ENCODE measurements around the gene NABP2. TPM values are rescaled to one million over a fixed set of nuclear protein-coding genes. Genes with fewer than 3 reads are reported as not detected.

Gene NABP2
- polyA plus RNA-seq, 1 donor from 2014 or later: 54.3 TPM

GRCh38 chr12:56223571-56224101, 506 bp upstream of the NABP2 start:
- Histone ChIP-seq H3K9me3 (ENCODE audit: low read length) (no peaks in the 10 kb centered on the region), H3K27ac (ENCODE audit: low read length) (peak overlapping the region; percentile 59), H4K20me1 (ENCODE audit: insufficient read depth) (no peaks in the 10 kb centered on the region), H3K9ac (ENCODE audit: low read length) (peak overlapping the region; percentile 36), H3K4me2 (ENCODE audit: low read length) (peak overlapping the region; percentile 28), H3K9me2 (ENCODE audit: insufficient read depth, low read length) (no peaks in the 10 kb centered on the region), H3K36me3 (ENCODE audit: insufficient read depth, low read length) (no peaks in the 10 kb centered on the region), H3K79me2 (replicated peaks; ENCODE audit: insufficient read depth, low read length) (peaks cover 9% of the 10 kb centered on the region), H3K27me3 (ENCODE audit: insufficient read depth, low read depth, low read length) (no peaks in the 10 kb centered on the region), H3K4me3 (ENCODE audit: low read length) (peak overlapping the region; percentile 74), H3F3A (ENCODE audit: insufficient read depth, low read length, poor library complexity, severe bottlenecking) (peaks cover 5% of the 10 kb centered on the region), H2AFZ (ENCODE audit: low read depth, low read length) (no peak overlapping the region)
- TF ChIP-seq RAD21 (conservative IDR thresholded peaks at IDR 0.05): no peak
- no peak for TF ChIP-seq SMC3 (conservative IDR thresholded peaks at IDR 0.05; ENCODE audit: poor library complexity)
- no peak for TF ChIP-seq POLR2AphosphoS5 (IDR thresholded peaks at IDR 0.05)
- TF ChIP-seq MXI1 (conservative IDR thresholded peaks at IDR 0.05; ENCODE audit: poor library complexity, severe bottlenecking): no peak
- TF ChIP-seq, protein P1, sequence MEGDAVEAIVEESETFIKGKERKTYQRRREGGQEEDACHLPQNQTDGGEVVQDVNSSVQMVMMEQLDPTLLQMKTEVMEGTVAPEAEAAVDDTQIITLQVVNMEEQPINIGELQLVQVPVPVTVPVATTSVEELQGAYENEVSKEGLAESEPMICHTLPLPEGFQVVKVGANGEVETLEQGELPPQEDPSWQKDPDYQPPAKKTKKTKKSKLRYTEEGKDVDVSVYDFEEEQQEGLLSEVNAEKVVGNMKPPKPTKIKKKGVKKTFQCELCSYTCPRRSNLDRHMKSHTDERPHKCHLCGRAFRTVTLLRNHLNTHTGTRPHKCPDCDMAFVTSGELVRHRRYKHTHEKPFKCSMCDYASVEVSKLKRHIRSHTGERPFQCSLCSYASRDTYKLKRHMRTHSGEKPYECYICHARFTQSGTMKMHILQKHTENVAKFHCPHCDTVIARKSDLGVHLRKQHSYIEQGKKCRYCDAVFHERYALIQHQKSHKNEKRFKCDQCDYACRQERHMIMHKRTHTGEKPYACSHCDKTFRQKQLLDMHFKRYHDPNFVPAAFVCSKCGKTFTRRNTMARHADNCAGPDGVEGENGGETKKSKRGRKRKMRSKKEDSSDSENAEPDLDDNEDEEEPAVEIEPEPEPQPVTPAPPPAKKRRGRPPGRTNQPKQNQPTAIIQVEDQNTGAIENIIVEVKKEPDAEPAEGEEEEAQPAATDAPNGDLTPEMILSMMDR (IDR thresholded peaks at IDR 0.05; ENCODE audit: poor library complexity, severe bottlenecking): no peak
- TF ChIP-seq EP300 (conservative IDR thresholded peaks at IDR 0.05; ENCODE audit: poor library complexity, severe bottlenecking): no peak
- TF ChIP-seq, protein P2, sequence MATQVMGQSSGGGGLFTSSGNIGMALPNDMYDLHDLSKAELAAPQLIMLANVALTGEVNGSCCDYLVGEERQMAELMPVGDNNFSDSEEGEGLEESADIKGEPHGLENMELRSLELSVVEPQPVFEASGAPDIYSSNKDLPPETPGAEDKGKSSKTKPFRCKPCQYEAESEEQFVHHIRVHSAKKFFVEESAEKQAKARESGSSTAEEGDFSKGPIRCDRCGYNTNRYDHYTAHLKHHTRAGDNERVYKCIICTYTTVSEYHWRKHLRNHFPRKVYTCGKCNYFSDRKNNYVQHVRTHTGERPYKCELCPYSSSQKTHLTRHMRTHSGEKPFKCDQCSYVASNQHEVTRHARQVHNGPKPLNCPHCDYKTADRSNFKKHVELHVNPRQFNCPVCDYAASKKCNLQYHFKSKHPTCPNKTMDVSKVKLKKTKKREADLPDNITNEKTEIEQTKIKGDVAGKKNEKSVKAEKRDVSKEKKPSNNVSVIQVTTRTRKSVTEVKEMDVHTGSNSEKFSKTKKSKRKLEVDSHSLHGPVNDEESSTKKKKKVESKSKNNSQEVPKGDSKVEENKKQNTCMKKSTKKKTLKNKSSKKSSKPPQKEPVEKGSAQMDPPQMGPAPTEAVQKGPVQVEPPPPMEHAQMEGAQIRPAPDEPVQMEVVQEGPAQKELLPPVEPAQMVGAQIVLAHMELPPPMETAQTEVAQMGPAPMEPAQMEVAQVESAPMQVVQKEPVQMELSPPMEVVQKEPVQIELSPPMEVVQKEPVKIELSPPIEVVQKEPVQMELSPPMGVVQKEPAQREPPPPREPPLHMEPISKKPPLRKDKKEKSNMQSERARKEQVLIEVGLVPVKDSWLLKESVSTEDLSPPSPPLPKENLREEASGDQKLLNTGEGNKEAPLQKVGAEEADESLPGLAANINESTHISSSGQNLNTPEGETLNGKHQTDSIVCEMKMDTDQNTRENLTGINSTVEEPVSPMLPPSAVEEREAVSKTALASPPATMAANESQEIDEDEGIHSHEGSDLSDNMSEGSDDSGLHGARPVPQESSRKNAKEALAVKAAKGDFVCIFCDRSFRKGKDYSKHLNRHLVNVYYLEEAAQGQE (IDR thresholded peaks at IDR 0.05; ENCODE audit: borderline replicate concordance): no peak
- no peak for TF ChIP-seq TAF1 (IDR thresholded peaks at IDR 0.05; ENCODE audit: low read depth)
- no peak for TF ChIP-seq EZH2 (IDR thresholded peaks at IDR 0.05; ENCODE audit: borderline replicate concordance, insufficient read depth, low read length, poor library complexity, severe bottlenecking)

GRCh38 chr12:56224954-56225353, 812 bp downstream of the NABP2 start:
- H3K79me2 ChIP-seq (replicated peaks; ENCODE audit: insufficient read depth, low read length): peaks cover 5% of the 10 kb centered on the region
- H3F3A ChIP-seq (ENCODE audit: insufficient read depth, low read length, poor library complexity, severe bottlenecking): peaks cover 5% of the 10 kb centered on the region
- peak overlapping the region; percentile 59 for H3K27ac ChIP-seq (ENCODE audit: low read length)
- H3K9me3 ChIP-seq (ENCODE audit: low read length): no peaks in the 10 kb centered on the region
- TF ChIP-seq RAD21 (conservative IDR thresholded peaks at IDR 0.05): no peak
- TF ChIP-seq POLR2AphosphoS5 (IDR thresholded peaks at IDR 0.05): no peak
- TF ChIP-seq, protein P2 (IDR thresholded peaks at IDR 0.05; ENCODE audit: borderline replicate concordance): no peak
- TF ChIP-seq, protein P1 (IDR thresholded peaks at IDR 0.05; ENCODE audit: poor library complexity, severe bottlenecking): no peak
- no peak for TF ChIP-seq MXI1 (conservative IDR thresholded peaks at IDR 0.05; ENCODE audit: poor library complexity, severe bottlenecking)
- no peak for TF ChIP-seq EP300 (conservative IDR thresholded peaks at IDR 0.05; ENCODE audit: poor library complexity, severe bottlenecking)
- TF ChIP-seq SMC3 (conservative IDR thresholded peaks at IDR 0.05; ENCODE audit: poor library complexity): no peak
- no peak for TF ChIP-seq TAF1 (IDR thresholded peaks at IDR 0.05; ENCODE audit: low read depth)
- no peak for TF ChIP-seq EZH2 (IDR thresholded peaks at IDR 0.05; ENCODE audit: borderline replicate concordance, insufficient read depth, low read length, poor library complexity, severe bottlenecking)
- no peaks in the 10 kb centered on the region for H4K20me1 ChIP-seq (ENCODE audit: insufficient read depth)
- peak overlapping the region; percentile 75 for H3K9ac ChIP-seq (ENCODE audit: low read length)
- H3K27me3 ChIP-seq (ENCODE audit: insufficient read depth, low read depth, low read length): no peaks in the 10 kb centered on the region
- peak overlapping the region; percentile 71 for H3K4me2 ChIP-seq (ENCODE audit: low read length)
- peak overlapping the region; percentile 49 for H2AFZ ChIP-seq (ENCODE audit: low read depth, low read length)
- no peaks in the 10 kb centered on the region for H3K36me3 ChIP-seq (ENCODE audit: insufficient read depth, low read length)
- peak overlapping the region; percentile 74 for H3K4me3 ChIP-seq (ENCODE audit: low read length)
- no peaks in the 10 kb centered on the region for H3K9me2 ChIP-seq (ENCODE audit: insufficient read depth, low read length)

All from neural cell (in vitro differentiated cells).